NCI-H69 (cell line): Measurements from ENCODE around the gene ARRB1.
A peak's percentile ranks its signal among the peaks of the same experiment; 100 is the strongest.
"Not testable (repeated sequence)": the region's sequence is repeated elsewhere in the genome, so short reads cannot be mapped to it uniquely, and the experiment has no call there.

Source experiments
- DNase-seq: peaks from one replicate; lab custom pipeline; 2025; lab: John Stamatoyannopoulos, UW

ARRB1 gene

DNA sequence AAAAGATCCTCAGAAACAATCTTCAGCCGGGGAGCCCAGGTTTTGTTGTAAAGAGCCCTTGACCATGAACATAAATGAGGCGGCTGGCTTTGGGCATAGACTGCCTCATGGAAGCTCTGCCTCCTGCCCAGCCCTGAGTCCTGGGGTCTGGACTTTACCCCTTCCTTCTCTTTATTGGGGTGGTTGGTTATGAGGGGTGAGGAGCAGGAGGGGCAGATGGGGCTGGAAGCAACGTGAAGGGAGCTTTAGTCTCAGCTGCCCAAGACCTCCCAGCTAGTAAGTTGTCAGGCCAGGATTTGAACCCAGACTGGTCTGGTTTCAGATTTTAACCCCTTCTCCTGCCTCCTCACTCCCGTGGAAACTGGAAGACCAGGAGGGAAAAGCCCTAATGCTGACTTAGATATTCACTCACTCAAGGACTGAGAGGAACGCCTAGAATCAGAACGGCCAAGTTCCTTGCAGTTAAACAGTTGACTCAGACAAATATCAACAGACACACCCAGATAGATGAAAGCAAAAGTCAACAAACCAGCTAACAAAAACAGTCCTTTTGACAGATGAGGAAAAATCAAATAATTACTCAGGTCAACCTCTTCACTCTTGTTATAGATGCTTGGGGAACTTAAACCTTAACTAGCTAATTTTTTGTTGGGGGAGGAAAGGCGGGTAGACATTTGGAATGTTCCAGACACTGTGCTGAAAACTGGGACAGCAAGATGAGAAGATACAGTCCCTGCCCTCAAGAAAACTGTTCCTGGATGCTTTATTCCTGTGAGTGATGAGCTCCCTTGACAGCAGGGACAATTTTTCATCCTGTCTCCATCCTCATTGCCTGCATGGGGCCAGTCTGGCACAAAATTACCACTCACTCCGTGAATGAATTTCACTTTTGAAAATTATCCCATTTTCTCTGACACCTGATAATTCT is 20.8 kb upstream of the ARRB1 start:
- peak; percentile 81 for DNase-seq

DNA sequence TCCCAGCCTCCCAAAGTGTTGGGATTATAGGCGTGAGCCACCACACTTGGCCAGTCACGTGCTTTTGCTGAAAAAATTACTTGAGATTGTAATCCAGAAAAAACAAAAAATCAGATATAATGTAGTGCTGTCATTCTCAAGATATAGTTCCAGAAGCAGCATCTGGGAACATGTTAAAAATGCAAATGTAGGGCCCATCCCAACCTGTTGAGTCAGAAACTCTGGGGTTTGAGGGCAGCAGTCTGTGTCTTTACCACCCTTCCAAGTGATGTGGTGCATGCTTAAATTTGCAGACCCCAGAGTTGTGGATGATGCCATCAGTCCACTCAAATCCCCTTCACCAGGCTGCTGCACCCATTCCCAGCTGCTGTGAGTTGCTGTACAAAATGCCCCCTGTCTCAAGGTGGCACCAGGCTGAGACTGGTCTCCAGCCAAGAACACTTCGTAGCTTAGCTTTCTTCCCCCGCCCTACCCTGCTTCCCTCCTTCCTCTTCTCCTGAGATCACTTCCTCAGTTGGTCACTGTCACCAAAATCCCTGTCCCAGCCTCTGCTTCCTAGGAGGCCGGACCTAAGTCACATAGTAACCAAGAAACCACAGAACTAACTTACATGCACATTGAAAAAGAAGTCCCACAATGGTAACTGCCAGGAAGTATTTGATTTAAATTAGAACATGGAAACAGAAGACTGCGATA is 18.2 kb upstream of the ARRB1 start:
- DNase-seq, result no peak

DNA sequence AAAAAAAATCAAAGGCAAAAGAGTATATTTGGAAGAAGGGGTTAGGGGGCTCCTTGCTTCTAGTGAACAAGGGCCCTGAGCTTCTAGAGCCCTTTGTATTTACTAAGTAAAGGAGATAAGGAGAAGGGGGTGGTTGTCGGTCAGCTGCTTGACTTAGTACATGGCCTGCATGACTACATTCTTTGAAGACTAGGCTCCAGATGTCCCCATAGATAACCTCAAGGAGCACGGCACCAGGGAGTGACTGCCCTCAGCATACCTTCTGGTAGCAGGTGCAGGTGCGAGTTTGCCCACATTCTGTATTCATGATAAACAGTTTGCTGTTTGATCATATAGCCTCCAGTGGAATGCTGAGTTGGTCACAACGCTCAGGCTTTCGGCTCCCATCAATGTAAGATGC is 15.4 kb upstream of the ARRB1 start:
- DNase-seq, result not testable (repeated sequence)

DNA sequence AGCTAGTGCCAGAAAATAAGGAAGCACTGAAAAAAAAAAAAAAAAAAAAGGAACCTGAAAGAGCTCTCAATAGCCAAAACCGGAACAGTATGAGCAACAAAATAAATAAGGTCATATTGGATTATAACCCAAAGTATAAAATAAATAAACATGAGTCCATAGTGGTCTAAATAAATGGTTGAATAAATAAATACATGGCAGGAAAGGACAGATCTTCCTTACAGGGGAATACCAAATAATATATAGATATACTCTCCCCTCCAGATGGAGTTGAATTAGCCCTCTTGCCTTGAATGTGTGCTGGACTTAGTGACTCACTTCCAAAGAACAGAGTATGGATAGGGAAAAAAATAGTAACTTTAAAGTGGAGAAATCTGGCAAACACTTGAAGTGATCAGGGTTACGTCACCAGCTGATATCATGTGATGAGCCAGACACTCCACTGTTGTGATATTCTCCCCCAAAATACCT is 14.3 kb upstream of the ARRB1 start:
- no peak for DNase-seq

DNA sequence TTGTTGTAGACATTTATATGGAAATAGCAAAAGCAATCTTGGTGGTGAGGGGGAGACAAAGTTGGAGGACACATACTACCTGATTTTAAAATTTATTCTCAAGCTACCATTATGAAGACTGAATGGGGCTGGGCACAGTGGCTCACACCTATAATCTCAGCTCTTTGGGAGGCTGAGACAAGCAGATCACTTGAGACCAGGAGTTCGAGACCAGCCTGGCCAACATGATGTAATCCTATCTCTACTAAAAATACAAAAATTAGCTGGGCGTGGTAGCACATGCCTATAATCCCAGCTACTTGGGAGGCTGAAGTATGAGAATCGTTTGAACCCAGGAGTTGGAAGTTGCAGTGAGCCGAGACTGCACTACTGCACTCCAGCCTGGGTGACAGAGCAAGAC is 10.8 kb upstream of the ARRB1 start:
- DNase-seq, result not testable (repeated sequence)

DNA sequence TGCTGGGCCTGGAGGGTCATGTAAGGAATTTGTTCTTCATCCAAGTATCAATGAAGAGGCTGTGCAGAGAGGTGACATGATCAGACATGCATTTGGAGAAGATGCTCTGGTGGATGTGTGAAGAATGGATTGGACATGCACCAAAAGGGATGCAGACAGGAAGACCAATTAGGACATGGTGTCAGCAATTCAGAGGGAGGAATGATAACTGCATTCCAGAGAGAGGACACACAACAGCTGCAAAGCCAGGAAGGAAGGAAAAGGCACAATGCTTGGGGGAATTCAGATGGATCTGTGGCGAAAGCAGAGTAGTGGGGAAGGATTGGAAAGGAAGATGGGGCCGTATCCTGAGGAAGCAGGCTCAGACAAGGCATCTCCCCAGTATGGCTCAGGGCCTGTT is 5.2 kb upstream of the ARRB1 start:
- no peak for DNase-seq

DNA sequence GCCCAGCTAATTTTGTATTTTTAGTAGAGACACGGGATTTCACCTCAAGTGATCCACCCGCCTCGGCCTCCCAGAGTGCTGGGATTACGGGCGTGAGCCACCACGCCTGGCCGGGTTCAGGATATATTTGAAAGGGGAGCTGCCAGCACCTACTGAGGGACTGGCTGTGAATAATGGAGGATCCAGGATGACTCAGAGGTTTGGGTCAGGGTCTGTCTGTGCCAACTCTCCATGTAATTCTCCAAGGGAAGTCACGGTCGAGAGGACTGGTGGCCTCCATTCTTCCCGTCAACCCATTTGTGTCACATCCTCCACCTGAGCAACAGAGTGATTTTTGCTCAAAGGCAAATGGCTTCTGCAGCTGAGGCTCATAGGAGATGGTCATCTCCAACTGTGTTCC is 3.6 kb upstream of the ARRB1 start:
- peak; percentile 37 for DNase-seq

DNA sequence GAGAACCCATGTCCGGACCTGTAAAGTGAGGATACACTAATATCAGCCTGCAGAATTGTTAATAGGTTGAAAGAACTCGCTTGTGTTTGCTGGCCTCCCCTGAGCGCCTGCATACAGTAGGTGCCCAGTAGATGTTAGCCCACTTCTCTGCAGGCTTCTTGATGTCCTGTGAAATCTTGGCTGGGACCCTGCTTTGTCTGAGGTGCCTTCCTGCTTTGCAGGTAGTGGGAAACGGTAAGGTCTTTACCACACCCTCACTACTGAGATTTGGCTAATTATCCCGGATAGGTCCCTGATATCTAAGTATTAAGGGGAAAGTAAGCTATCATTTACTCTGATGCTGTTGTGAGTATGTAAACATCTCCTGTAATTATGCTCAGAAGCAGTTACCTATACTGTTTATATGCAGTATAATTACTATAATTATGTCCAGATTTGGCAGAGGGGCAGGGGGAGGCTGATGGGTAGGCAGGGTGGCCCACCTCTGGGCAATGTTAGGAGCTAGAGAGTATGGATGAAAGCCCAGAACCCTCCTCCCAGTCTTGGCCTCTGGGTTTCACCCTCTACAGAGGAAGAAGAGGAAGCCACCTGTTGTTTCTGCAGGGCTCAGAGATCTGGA is 1.2 kb upstream of the ARRB1 start:
- DNase-seq, result peak; percentile 98

DNA sequence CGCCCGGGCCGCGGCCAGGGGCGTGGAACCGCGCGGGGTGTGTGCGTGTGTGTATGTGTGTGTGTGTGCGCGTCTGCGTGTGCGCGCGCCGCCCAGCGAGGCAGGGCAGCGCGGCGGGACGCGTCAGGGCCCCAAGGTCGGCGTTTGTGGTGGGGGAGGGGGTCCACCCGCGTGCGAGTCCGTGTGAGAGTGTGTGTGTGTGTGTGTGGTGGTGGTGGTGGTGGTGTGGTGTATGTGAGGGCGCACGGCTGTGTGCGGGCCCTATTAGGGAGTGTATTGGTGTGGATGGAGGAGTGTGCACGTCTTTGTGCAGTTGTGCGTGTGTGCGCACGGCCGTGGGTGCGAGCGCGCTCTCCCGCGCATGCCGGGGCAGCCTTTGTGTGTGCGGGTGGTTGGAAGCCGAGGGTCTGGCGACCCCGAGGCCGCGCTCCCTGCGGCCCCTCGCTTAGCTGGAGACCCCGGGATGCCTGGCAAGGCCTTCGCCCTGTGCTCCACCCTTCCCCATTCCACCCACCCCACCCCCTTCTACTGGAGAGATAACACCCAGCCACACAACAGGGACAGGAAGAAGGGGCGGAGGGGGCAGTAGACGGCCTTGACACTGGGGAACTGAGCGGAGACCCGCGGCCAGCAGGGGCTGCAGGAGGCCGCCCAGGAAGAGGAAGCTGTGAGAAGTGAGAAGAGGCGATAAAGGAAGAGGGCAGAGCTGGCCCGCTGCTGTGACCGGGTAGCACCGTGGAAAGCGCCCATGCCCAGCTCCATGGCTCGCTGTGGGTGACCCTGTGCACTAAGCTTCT is 528 bp upstream of the ARRB1 start:
- peak; percentile 83 for DNase-seq

DNA sequence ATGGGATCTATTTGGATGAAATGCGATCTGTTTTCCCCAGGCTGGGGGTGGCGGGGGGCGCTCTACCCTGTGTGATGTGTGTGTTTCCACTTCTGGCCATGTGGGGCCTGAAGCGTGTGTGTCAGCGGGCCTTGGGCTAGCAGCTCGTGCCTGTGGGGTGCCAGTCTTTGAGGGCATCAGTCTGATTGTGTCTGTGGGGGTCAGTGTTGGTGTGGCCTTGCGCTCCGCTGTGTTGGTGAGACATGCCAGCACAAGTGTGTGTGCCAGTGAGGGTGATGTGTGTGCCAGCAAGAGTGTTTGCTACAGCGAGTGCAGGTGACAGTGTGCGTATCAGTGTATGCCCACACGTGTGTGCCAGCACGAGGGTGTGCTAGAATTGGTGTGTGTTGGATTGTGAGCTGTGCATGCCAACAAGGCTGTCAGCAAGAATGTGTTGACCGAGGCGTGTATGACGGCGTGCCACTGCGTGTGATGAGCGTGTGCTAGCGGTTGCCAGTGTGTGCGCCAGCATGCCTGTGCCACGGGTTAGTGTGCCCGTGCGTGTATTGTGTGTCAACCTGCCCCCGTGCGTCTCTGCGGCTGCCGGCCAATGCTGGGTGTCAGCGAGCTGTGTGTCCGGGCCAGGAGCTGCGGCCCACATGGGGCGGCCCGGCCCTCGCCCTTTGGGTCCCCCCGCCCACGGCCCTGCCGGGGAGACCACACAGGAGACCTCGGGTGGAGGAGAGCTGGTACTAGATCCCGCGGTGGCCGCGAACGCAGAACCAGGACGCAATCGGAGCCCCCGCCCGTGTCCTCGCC is 519 bp downstream of the ARRB1 start:
- peak; percentile 63 for DNase-seq

DNA sequence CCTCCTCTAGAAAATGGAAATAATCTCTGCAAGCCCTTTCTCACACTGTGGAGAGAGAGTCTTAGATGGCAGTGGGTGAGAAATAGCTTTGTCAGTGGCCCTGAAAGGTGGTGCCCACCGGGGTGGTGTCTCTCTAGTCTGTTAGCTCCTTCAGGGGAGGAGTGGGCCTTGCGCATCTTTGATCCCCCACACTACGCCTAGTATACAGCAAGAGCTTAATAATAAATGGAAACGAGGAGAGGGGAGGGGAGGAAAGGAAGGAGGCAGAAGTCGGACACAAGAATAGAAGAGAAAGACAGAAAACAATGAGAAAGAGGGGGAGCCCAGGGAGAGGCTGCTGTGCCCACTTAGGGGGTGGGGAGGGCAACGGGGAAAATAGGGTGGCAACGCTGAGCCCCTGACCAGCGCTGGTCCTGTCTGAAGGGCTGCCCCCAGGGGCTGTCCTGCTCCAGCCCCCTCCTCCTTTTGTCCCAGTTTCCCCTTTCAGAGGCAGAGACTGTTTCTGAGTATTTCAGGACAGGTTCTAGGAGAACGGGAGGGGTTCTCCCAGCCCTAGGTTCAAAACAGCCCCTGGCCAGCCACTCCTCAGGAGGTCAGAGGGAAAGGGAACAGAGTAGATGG is 1.2 kb downstream of the ARRB1 start:
- DNase-seq, result no peak

DNA sequence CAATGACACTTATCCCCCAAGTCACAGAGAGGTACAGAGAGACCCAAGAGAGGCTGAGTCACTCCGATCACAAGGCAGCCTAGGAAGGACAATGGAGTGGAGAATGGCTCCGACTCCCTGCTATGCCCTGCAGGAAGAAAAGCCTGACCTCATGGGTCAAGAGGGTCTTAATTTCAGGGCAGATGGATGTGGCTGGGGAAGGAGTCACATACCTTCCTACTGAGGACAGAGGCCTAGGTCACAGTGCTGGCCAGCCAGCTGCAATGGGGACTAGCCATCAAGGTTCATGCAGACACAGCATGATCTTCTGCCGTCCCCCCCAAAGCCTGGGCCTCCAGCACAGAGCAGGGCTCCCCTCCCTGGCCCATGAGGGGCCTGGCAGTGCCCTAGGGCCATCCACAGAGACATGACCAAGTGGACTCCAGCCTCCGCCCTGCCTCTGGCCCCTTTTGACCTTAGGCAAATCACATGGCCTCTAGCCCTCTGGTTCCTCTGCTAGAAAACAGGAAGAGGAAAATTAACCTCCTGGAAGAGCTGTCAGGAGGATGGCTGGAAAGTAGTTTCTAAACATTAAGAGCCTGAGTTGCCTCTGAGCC is 1.8 kb downstream of the ARRB1 start:
- peak; percentile 22 for DNase-seq

DNA sequence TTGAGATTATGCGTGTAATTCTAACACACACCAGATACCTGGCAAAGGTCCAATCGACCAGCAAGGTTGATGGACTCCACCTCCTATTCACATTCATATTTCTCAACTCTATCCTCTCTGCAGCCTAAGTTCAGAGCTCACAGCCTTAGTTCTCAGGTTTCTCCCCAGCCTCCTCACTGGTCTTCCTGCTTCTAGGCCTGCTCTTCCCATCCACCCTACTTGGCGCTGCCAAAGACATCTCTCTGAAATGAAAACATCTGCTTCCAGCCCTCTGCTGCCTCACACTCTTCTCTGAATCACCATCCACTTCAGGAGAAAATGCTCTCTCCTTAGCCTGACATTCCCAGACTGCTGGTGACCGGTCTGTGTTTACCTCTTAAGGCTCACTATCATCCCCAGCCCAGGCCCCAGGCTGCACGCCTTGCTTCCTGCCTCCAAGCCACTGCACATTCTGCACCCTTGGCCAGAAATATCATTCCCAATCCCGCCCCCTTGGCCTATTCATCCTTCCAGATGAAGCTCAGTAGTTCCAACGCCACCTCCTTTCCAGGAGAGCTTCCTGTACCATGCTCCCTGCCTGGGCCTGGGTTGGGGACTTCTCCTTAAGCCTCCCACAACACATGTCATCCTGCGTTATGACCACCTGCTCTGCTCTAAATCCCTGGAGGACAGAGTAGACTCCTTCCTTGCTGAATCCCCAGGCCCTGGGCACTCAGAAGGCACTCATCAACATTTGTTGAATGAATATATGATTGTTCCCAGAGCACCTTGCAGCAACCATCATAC is 3.5 kb downstream of the ARRB1 start:
- peak; percentile 49 for DNase-seq

DNA sequence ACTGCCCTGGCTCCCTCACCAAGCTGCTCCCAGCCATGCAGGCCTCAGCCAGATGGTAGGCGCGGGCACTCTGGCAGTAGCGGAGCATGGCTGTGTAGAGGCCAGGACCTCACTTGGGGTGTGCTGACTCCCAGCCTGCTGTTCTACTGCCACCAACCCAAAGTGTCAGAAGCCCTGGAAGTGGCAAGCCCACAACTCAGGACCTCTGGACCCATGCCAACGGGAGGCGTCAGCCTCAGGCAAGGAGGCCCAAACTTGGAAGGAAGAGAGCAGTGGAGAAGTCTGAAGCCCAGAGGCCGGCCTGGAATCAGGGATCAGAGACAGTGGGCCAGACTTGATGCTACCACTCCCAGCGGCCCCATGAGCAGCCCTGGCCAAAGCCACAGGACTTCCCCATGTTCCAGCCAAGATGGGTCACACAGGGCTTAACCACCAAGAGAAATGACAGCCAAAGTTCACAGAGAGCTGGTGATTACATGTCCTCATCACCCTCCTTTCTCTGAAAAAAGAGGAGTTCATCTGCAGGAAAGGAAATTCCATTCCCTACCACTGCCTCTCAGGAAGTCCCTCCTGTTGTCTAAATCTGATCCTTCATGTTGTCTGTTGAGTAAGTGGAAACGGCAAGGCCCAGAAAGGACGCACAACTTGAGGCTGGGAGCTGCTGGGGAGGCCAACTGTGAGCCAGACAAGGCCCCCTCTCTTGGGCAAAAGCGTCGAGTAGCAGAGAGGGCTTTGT is 4.4 kb downstream of the ARRB1 start:
- DNase-seq, result peak; percentile 16

DNA sequence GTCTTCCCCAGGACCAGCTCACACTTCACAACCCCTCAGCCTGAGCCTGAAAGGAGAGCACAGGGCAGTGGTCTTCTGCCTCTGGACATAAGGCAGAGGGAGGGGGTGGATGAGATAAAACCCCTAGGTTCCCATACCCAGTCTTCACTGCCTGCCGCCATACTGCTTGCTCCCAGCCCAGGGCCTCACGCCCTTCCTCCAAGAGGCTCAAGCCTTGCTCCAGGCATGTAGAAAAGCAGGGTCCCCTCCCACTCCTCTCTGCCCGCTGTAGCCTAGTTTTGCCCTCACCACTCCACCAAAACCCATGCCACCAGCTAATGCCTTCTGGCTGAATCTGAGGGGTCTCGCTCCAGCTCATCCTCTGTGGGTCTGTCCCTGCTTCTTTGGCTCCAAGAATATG is 5.2 kb downstream of the ARRB1 start:
- DNase-seq, result no peak

DNA sequence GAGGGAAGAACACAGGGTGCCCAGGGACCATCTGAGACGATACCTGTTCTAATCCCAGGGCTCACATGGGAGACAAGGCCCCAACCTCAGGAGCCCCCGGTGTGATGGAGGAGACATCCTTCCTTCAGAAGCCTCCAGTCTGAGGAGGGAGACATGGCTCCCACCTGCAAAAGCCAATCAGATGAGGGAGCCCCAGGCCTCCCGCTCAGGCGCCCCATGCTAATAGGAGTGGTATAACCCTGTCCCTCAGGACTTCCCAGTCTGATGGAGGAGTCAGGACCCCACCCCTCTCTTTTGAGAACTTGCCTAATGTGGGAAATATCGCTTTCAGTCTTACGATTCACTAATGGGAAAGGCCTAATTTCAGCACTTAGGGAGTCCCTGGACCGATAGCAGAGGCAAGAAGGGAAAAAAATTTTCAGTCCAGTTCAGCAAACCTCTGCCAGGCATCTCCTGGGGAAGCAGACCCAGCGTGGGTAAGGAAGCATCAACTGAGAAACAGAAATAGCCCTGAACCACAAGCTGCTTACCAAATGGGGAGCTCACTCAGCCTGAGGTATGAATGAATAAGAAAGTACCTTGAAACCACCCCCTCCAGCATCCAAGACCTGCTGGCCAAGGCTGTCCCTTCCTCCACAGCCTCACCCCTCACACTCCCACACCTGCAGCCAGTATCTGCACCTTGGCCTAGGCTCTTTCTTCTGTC is 5.9 kb downstream of the ARRB1 start:
- no peak for DNase-seq

DNA sequence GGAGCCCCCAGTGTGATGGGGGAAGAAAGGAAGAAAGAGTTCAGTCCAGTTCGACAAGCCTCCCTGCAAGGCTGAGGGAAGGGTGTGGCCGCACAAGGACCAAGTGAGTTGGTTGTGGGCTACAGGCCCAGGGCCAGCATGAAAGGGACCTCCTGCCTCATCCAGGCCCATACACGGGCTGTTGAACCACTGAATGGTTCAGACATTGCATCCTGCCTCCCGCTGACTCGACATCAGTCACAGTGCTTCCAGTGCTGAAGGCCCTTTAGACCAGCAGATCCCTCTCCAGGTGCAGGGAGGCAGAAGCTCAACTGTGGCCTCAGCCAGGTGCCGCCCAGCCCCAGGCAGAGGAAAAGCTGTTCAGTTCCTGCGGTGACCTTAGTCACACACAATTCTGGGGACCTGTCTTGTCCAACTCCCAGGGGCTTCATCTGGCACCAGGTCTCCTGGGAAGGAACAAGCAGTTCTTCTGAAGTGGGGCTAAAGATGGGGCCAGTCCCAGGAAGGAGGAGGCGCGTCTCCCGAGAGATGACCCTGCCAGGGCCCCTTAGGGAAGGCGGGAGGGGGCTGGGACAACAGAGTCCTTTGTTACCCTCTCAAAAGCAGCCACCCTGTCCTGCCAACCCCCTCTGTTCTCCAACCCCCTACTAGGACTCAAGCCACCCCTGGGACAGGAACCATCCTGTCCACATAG is 6.6 kb downstream of the ARRB1 start:
- peak; percentile 35 for DNase-seq
